CD4-positive, alpha-beta memory T cell (primary cell): ENCODE data around the gene LMF1. TPM values are rescaled to one million over a fixed set of nuclear protein-coding genes. Genes with fewer than 3 reads are reported as not detected.

Source experiments
- CTCF ChIA-PET: fragments of 350-600 bp; sonication (Branson Sonifier 250); formaldehyde crosslinking; loops from one replicate; lab custom pipeline; 2021; ENCODE audit warnings: inconsistent platforms; ENCODE audit not compliant: partially characterized antibody; lab: Charles Lee
- POLR2A ChIA-PET: fragments of 350-600 bp; sonication (Branson Sonifier 250); formaldehyde crosslinking; loops from one replicate; lab custom pipeline; 2021; ENCODE audit not compliant: partially characterized antibody; lab: Charles Lee
- DNase-seq, 5 donors: peaks; one replicate each; pipeline versions ENCODE4 v3.0.0 to v3.0.0-alpha.2; 2020 to 2022; ENCODE audit warnings: mixed read lengths in 1 of 5
- H3K27ac ChIP-seq: one replicate; pipeline ENCODE4 v1.7.0; 2013; ENCODE audit warnings: low read depth, low read length
- H3K27me3 ChIP-seq: 2 replicates; pipeline ENCODE4 v1.7.0; 2013; ENCODE audit warnings: mild to moderate bottlenecking, low read length, moderate library complexity; ENCODE audit not compliant: insufficient read depth
- H3K36me3 ChIP-seq: 2 replicates; pipeline ENCODE4 v1.7.0; 2013; ENCODE audit warnings: mild to moderate bottlenecking, low read length, moderate library complexity; ENCODE audit not compliant: insufficient read depth
- H3K4me1 ChIP-seq: 2 replicates; pipeline ENCODE4 v1.7.0; 2013; ENCODE audit warnings: mild to moderate bottlenecking, low read length, moderate library complexity; ENCODE audit not compliant: insufficient read depth
- H3K4me3 ChIP-seq, 2 donors: one replicate each; pipeline ENCODE4 v1.7.0; 2013; ENCODE audit warnings: low read length in 2 of 2, mild to moderate bottlenecking in 1 of 2
- H3K9me3 ChIP-seq, 2 donors: one replicate each; pipeline ENCODE4 v1.7.0; 2013; ENCODE audit warnings: low read length in 2 of 2, control low read depth in 1 of 2; ENCODE audit not compliant: control insufficient read depth in 1 of 2
- H3K27ac Mint-ChIP-seq, 7 donors: one replicate each; pipeline ENCODE4 v1.8.0; 2020 to 2021; ENCODE audit warnings: mixed read lengths in 7 of 7, mild to moderate bottlenecking in 6 of 7, inconsistent platforms in 3 of 7, moderate library complexity in 3 of 7
- H3K27me3 Mint-ChIP-seq, 2 donors: one replicate each; pipeline ENCODE4 v1.8.0; 2020 to 2021; ENCODE audit warnings: mixed read lengths in 2 of 2
- H3K36me3 Mint-ChIP-seq, 2 donors: one replicate each; pipeline ENCODE4 v1.8.0; 2020 to 2021; ENCODE audit warnings: mixed read lengths in 2 of 2, inconsistent platforms in 1 of 2, mild to moderate bottlenecking in 1 of 2
- H3K4me1 Mint-ChIP-seq, 4 donors: one replicate each; pipeline ENCODE4 v1.8.0; 2020 to 2021; ENCODE audit warnings: mixed read lengths in 4 of 4, mild to moderate bottlenecking in 1 of 4
- H3K4me3 Mint-ChIP-seq, 8 donors: one replicate each; pipeline ENCODE4 v1.8.0; 2020 to 2021; ENCODE audit warnings: mixed read lengths in 8 of 8, mild to moderate bottlenecking in 7 of 8, moderate library complexity in 6 of 8, inconsistent platforms in 3 of 8
- H3K9me3 Mint-ChIP-seq, 8 donors: one replicate each; pipeline ENCODE4 v1.8.0; 2020 to 2021; ENCODE audit warnings: mixed read lengths in 8 of 8, mild to moderate bottlenecking in 5 of 8, inconsistent platforms in 3 of 8, moderate library complexity in 1 of 8
- intact Hi-C: fragments of 100-400 bp; cut with micrococcal nuclease; formaldehyde crosslinking; loops from one replicate; pipeline ENCODE4 v1.15.1; 2023
- polyA plus RNA-seq, 2 donors: library from polyadenylated mRNA; unstranded; fragments of 300-500 nt; fragmentation: Illumina TruSeq; gene quantifications; one replicate each; pipeline ENCODE4 v1.2.3, GENCODE V29; 2021
- total RNA-seq, 2 experiments: library from RNA; stranded (reverse); gene quantifications; one replicate each; pipeline ENCODE4 v1.2.3, GENCODE V29; 2021

Gene LMF1
- total and polyA plus RNA-seq, 4 experiments from 2014 or later, result 8.5 to 59.7 (median 32.6) TPM

DNA sequence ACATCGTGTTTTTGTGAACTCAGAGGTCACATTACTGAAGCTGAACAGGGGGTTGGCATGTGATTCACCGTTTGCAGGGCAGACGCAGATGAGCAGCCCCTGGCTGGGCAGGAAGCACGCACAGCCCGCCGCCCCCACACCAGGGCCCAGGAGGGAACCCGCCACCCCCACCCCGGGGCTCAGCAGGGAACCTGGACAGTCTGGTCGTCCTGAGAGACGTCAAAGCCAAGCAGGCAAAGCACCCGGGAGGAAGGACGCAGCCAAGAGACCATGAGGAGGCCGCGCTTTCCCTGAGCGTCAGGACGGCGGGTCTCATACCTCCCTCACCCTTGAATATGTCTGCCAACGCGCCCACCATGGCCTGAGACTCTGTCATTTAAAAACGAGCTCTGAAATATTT is 60.6 kb downstream of the LMF1 start:
- ChIA-PET POLR2A (no interaction called here), CTCF (no interaction called here)
- peaks cover 33 to 37% of the 10 kb centered on the region in 2 donors for H3K36me3 Mint-ChIP-seq
- H3K4me3 ChIP-seq, result no peak overlapping the region
- no peaks in the 10 kb centered on the region for H3K36me3 ChIP-seq
- no peaks in the 10 kb centered on the region for H3K27me3 Mint-ChIP-seq
- no peak for DNase-seq
- no peaks in the 10 kb centered on the region for H3K9me3 ChIP-seq
- H3K27me3 ChIP-seq, result no peaks in the 10 kb centered on the region
- H3K9me3 Mint-ChIP-seq, result peaks cover 0 to 4% (median 0%) of the 10 kb centered on the region in 8 donors
- peaks cover 0 to 1% (median 0%) of the 10 kb centered on the region in 4 donors for H3K4me1 Mint-ChIP-seq
- intact Hi-C loops, result no loop called here
- no peaks in the 10 kb centered on the region for H3K4me1 ChIP-seq
- no peak overlapping the region for H3K4me3 Mint-ChIP-seq
- H3K27ac Mint-ChIP-seq, result no peak overlapping the region
- no peak overlapping the region for H3K27ac ChIP-seq

DNA sequence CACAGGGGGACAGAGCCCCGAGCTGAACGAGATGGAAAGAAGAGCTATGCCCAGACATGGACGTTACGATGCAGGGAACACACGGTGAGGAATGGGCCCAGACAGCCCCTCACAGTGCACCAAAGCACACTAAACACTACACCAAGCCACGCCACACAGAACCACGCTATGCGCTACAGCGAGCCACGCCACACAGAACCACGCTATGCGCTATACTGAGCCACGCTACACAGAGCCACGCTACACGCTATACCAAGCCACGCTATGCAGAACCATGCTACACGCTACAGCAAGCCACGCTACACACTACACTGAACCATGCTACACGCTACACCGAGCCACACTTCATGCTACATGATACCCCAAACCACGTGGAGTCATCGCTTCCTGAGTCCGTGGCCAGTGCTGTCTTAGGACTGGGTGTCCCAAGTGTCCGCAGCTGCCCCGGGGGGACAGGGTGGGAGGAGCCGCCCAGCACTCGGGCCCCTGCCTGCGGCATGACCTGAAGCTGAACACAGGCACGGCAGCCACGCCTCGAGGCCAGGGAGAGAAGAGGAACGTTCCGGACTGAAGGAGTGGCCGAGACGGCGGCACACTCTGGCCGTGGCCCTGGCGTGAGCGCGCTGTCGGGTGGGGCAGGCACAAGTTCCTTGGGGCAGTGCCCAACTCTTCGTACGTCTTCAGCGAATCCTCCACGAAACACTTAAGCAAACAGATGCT is 61.3 kb downstream of the LMF1 start:
- ChIA-PET POLR2A (no interaction called here), CTCF (no interaction called here)
- no peak overlapping the region for H3K4me3 ChIP-seq
- H3K27me3 ChIP-seq, result no peaks in the 10 kb centered on the region
- H3K9me3 ChIP-seq, result no peaks in the 10 kb centered on the region
- no peaks in the 10 kb centered on the region for H3K4me1 ChIP-seq
- no peak for DNase-seq
- no peaks in the 10 kb centered on the region for H3K27me3 Mint-ChIP-seq
- H3K4me1 Mint-ChIP-seq, result peaks cover 0 to 2% (median 0%) of the 10 kb centered on the region in 4 donors
- H3K27ac ChIP-seq, result no peak overlapping the region
- intact Hi-C loops, result no loop called here
- H3K36me3 Mint-ChIP-seq, result peaks cover 34 to 38% of the 10 kb centered on the region in 2 donors
- peaks cover 0 to 4% (median 0%) of the 10 kb centered on the region in 8 donors for H3K9me3 Mint-ChIP-seq
- no peak overlapping the region for H3K4me3 Mint-ChIP-seq
- no peak overlapping the region for H3K27ac Mint-ChIP-seq
- no peaks in the 10 kb centered on the region for H3K36me3 ChIP-seq

DNA sequence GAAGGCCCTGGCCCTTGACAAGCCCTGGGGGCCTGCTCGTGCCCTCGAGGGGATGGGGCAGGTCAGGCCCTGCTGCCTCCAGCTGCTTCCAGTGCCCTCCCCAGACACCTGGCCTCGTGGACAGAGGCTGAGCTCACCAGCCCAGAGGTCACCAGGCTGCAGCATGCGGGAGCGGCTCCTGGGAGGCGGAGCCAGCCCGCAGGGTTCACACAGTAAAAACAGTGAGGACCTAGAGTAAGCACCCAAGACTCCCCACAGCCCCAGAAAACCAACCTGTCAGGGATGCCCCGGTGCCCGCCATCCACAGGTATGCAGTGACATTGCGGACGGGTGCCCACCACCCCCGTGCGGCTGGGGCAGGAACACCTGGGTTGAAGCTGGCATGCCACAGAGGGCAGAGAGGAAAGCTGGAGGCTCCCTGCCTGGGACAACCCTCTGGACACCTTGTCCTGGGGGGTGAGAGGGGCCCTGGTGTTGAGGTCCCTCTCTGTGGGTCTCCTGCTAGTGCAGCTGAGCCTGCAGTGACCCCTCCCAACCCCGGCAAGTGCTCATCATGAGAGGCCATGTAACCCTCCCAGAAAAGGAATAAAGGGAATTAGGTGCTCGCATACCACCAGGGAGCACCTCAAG is 62.1 kb downstream of the LMF1 start:
- no peaks in the 10 kb centered on the region for H3K27me3 Mint-ChIP-seq
- H3K27me3 ChIP-seq, result no peaks in the 10 kb centered on the region
- DNase-seq, result no peak
- H3K9me3 ChIP-seq, result no peaks in the 10 kb centered on the region
- intact Hi-C loops, result no loop called here
- H3K36me3 ChIP-seq, result no peaks in the 10 kb centered on the region
- H3K27ac Mint-ChIP-seq, result no peak overlapping the region
- H3K9me3 Mint-ChIP-seq, result peaks cover 0 to 4% (median 0%) of the 10 kb centered on the region in 8 donors
- no peaks in the 10 kb centered on the region for H3K4me1 ChIP-seq
- CTCF ChIA-PET, result no interaction called here
- no peak overlapping the region for H3K27ac ChIP-seq
- POLR2A ChIA-PET, result no interaction called here
- H3K36me3 Mint-ChIP-seq, result peaks cover 34 to 38% of the 10 kb centered on the region in 2 donors
- H3K4me3 ChIP-seq, result no peak overlapping the region
- peaks cover 0 to 2% (median 0%) of the 10 kb centered on the region in 4 donors for H3K4me1 Mint-ChIP-seq
- no peak overlapping the region for H3K4me3 Mint-ChIP-seq

DNA sequence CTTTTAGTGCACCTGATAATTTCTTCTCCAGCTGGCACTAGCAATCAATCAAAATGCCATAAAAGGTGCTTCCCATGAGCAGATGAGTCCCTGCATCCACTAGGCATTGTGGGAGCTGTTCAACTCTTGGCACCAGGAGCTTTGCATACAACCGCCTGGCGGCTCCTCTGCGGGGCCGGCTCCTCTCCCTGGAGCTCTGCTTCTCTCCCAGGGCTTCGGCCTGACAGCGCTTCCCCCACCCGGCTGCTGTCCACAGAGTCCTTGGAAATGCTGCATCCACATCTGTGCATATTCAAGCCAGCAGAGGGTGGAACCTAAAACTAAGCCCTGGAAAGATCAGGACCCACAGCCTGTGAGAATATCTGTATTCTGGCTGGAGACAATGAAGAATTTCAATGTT is 62.9 kb downstream of the LMF1 start:
- no peak overlapping the region for H3K27ac ChIP-seq
- Mint-ChIP-seq H3K27ac (no peak overlapping the region), H3K9me3 (peaks cover 0 to 4% (median 0%) of the 10 kb centered on the region in 8 donors), H3K4me3 (no peak overlapping the region), H3K36me3 (peaks cover 34 to 38% of the 10 kb centered on the region in 2 donors), H3K27me3 (no peaks in the 10 kb centered on the region), H3K4me1 (peaks cover 0 to 2% (median 0%) of the 10 kb centered on the region in 4 donors)
- CTCF ChIA-PET, result no interaction called here
- intact Hi-C loops, result no loop called here
- no peaks in the 10 kb centered on the region for H3K27me3 ChIP-seq
- H3K4me3 ChIP-seq, result no peak overlapping the region
- H3K36me3 ChIP-seq, result no peaks in the 10 kb centered on the region
- H3K9me3 ChIP-seq, result no peaks in the 10 kb centered on the region
- no peak for DNase-seq
- POLR2A ChIA-PET, result no interaction called here
- H3K4me1 ChIP-seq, result no peaks in the 10 kb centered on the region

DNA sequence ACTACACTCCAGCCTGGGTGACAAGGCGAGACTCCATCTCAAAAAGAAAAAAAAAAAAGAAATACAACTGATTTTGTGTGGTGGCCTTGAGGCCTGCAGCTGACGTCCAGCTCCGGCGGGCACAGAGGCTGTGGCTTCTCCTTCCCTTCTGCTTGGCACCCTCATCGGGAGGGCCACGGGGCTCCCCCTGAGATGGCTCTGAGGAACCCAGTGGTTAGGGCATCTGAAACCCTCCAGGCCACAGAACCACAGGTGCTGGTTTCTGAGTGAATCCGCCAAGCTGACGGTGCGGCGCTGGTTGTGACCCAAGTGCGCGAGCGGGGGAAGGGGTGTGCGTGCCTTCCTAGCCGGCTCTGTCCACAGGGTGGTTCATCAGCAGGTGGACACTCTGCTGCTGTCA is 63.4 kb downstream of the LMF1 start:
- H3K27ac ChIP-seq, result no peak overlapping the region
- ChIA-PET POLR2A (no interaction called here), CTCF (no interaction called here)
- no peaks in the 10 kb centered on the region for H3K4me1 ChIP-seq
- Mint-ChIP-seq H3K36me3 (peaks cover 34 to 38% of the 10 kb centered on the region in 2 donors), H3K4me1 (peaks cover 0 to 2% (median 0%) of the 10 kb centered on the region in 4 donors), H3K27me3 (no peaks in the 10 kb centered on the region), H3K9me3 (peaks cover 0 to 4% (median 0%) of the 10 kb centered on the region in 8 donors), H3K27ac (no peak overlapping the region), H3K4me3 (no peak overlapping the region)
- no peaks in the 10 kb centered on the region for H3K36me3 ChIP-seq
- H3K27me3 ChIP-seq, result no peaks in the 10 kb centered on the region
- intact Hi-C loops, result no loop called here
- H3K9me3 ChIP-seq, result no peaks in the 10 kb centered on the region
- no peak for DNase-seq
- H3K4me3 ChIP-seq, result no peak overlapping the region

DNA sequence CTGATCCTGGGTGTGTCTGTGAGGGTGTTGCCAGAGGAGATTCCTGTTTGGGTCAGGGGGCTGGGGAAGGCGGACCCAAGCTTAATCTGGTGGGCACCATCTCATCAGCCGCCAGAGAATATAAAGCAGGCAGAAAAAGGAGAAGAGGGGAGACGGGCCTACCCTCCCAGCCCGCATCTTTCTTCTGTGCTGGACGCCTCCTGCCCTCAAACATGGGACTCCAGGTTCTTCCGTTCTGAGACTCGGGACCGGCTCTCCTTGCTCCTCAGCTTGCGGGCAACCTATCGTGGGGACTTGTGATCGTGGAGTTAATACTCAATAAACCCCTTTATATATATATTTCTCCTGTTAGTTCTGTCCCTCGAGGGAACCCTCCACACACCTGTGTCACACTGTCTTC is 64.5 kb downstream of the LMF1 start:
- H3K4me3 ChIP-seq, result no peak overlapping the region
- POLR2A ChIA-PET, result no interaction called here
- Mint-ChIP-seq H3K4me3 (no peak overlapping the region), H3K27ac (no peak overlapping the region), H3K4me1 (peaks cover 0 to 2% (median 0%) of the 10 kb centered on the region in 4 donors), H3K27me3 (no peaks in the 10 kb centered on the region), H3K36me3 (peaks cover 31 to 38% of the 10 kb centered on the region in 2 donors), H3K9me3 (peaks cover 0 to 4% (median 0%) of the 10 kb centered on the region in 8 donors)
- DNase-seq, result no peak
- intact Hi-C loops, result no loop called here
- no peaks in the 10 kb centered on the region for H3K9me3 ChIP-seq
- CTCF ChIA-PET, result no interaction called here
- H3K4me1 ChIP-seq, result no peaks in the 10 kb centered on the region
- H3K27ac ChIP-seq, result no peak overlapping the region
- no peaks in the 10 kb centered on the region for H3K36me3 ChIP-seq
- H3K27me3 ChIP-seq, result no peaks in the 10 kb centered on the region

DNA sequence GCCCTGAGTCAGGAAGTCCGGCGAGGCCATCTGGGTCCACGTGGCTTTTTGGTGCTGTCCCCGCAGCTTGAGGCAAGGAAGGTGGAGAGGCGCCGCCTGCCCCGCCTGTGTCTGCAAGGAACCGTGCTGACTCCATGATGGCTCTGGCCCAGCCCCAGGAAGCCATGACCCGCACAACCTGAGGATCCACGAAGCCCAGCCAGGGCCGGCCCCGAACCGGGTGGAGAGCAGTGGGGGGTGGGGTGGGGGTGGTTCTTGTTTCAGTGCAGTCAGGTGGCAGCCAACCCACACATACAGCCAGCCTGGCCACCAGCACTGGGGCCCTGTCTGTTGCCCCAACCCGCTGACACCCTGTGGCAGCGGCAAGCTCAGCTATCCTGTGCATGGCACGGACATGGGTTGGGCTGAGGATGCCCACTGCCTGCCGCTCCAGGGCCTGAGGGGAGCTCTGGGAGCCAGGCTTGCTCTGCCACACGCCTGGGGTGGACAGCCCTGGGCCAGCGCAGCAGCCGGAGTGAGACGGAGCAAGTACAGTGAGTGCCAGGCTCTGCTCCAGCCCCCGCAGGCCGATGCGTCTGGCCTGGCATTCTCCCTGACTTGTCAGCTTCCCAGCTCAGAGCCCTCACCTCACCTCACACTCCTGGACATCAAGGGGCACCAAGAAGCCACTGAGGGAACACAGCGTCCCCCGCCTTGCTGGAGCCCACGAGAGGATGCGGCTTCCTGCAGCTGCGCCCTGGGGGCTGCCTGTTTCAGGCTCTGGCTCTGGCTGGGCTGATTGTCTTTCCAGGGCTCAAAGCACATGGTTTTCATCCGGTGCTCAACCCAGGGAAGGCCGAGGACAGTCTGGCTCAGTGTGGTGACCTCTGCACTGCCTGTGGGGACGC is 68.8 kb downstream of the LMF1 start:
- H3K4me3 Mint-ChIP-seq, result no peak overlapping the region
- CTCF ChIA-PET, result no interaction called here

More for the DNA sequence above, 68.8 kb downstream of the LMF1 start:
- Histone ChIP-seq H3K27ac (no peak overlapping the region), H3K36me3 (no peaks in the 10 kb centered on the region), H3K4me1 (no peaks in the 10 kb centered on the region), H3K4me3 (no peak overlapping the region), H3K9me3 (no peaks in the 10 kb centered on the region), H3K27me3 (no peaks in the 10 kb centered on the region)
- Mint-ChIP-seq H3K36me3 (peaks cover 15 to 22% of the 10 kb centered on the region in 2 donors), H3K27ac (no peak overlapping the region), H3K27me3 (no peaks in the 10 kb centered on the region), H3K9me3 (peaks cover 0 to 6% (median 0%) of the 10 kb centered on the region in 8 donors), H3K4me1 (peaks cover 0 to 5% (median 0%) of the 10 kb centered on the region in 4 donors)
- no peak for DNase-seq
- intact Hi-C loops, result no loop called here
- POLR2A ChIA-PET, result no interaction called here
